GM10266 (cell line): ENCODE measurements around the gene FOXN3.
A peak's percentile ranks its signal among the peaks of the same experiment; 100 is the strongest.

Source experiments
- DNase-seq: peaks from one replicate; pipeline ENCODE4 v3.0.0; 2012; ENCODE audit errors: extremely low spot score
- TF ChIP-seq, protein P1 (sequence below): IDR thresholded peaks from 2 replicates; pipeline ENCODE4 v1.5.1; 2012; ENCODE audit warnings: mild to moderate bottlenecking, low read depth; ENCODE audit not compliant: control insufficient read depth, insufficient read depth; ENCODE audit errors: missing control alignments

FOXN3 gene

DNA sequence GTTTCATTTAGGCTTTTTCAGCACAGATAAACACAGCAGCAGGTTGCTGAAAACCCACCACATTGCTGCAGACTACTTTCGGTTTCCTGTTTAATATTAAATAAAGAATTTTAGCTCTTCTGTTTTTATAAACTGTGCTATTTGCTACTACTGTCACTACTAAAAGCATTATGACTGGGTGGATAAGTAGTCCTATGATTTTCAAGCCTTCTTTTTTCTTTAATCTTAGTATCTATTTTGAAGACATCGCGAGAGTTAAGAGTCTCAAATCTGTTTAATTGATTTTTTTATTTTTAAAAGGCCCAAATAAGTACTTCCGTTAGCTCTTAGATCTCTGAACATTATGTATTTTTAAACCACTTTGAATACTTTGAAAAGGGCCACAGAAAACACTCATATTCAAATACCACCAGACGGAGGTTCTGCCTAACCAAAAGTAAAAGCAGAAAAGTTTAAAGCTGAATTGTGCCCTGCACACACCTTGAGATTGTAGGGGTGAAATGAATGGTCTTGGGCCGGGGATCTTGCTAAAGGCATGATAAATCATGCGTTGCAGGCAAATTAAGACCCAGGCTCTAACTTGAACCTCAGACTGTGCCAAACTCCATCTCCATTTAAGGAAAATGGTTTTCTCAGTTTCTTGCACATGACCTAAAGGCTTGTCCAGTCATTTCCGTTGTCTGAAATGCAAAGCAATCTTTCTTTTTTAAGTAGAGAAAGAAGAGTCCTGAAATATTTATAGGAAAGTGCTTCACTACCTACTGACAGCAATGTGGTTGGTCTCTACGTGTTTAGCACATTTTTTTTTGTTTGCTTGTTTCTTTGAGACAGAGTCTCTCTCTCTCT, 13.6 kb upstream of the FOXN3 start:
- TF ChIP-seq, protein P1, sequence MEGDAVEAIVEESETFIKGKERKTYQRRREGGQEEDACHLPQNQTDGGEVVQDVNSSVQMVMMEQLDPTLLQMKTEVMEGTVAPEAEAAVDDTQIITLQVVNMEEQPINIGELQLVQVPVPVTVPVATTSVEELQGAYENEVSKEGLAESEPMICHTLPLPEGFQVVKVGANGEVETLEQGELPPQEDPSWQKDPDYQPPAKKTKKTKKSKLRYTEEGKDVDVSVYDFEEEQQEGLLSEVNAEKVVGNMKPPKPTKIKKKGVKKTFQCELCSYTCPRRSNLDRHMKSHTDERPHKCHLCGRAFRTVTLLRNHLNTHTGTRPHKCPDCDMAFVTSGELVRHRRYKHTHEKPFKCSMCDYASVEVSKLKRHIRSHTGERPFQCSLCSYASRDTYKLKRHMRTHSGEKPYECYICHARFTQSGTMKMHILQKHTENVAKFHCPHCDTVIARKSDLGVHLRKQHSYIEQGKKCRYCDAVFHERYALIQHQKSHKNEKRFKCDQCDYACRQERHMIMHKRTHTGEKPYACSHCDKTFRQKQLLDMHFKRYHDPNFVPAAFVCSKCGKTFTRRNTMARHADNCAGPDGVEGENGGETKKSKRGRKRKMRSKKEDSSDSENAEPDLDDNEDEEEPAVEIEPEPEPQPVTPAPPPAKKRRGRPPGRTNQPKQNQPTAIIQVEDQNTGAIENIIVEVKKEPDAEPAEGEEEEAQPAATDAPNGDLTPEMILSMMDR: no peak
- DNase-seq: peak; percentile 80

DNA sequence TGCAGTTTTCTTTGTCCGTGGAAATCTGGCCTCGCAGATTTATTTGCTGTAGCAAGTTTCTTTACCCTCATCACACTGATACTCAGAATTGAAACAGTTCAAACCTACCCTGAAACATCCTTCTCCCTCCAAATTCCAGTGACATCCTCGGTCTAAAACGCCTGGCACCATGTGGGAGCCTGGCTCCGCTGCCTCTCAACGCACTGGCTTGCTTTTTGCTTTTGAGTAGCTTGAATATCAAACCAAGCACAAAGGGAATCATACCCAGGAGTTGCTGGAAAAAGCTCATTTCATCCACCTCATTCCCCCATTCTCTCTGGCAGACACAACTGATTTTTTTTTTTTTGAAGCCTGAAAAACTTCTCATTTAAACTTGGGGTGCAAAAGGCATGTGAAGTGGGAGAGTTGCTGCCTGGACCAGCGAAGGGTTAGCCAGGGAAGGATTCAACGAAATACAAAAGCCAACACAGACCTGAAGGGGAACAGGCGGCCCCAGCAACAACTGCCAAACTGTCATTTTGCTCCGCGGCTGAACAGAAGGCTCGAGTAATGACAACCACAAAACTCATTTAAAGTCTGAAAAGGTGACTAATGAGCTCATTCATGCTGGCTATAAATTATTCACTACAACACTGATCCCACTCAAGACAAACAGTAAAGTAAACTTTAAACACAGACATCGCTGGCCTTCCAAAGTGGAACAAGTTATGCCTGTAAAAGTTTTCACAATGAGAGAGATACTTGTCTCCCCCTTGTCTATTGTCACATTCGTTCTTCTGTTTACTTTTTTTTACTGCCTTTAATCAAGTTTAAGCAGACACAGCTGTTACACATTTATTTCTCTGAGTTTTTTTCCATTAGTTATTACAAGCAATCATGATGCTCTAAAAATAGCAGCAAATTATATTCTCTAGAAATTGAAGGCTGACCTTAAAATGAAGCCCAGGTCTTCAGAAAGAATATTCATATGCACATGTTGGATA, 12.5 kb upstream of the FOXN3 start:
- DNase-seq: no peak
- TF ChIP-seq, protein P1: no peak

DNA sequence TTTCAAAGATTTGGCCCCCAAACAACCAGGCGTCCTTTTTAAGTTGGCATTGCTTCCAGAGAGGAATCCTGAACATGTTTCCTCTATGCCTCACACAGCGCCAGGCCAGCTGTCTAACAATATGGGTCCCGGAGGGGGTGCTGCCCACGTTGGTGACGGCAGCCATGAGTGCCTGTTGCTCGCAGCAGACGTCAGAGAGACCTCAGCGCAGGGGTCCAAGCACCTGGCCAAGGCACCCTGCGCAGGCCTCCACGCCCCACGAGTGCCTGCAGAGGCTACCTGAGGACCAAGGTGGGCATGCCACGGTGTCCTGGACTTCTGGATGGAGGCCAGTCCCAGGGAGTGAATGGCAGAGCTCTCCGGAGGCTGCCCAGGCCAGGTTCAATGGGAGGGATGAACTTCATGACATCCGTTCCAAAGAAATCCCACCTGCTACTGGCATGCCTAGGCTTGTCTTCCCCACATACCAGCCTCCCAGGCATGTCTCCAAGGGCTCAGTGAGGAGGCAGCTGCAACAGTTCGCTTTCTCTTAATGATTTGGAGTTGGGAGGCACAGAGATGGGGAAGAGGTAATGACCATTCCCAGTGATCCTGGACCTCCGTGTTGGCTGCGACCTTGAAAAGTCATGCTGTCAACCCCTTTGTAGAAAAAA, 11.6 kb upstream of the FOXN3 start:
- DNase-seq: no peak
- TF ChIP-seq, protein P1: no peak

DNA sequence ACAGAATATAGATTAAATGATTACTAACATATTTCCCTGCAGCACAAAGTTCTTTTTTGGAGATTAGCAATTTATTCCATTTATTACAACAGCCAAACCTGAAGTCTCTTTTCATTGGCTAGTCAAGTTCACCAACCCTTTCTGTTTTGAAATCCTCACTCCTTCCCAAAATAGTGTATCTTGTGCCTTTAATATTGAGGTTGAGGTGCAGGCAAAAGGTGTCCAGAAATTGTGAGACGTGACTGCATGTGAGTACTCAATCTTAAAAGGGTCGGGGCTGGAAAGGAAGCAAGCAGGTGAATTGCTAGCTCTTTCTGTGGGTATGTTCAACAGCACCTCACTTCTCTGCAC, 11.1 kb upstream of the FOXN3 start:
- TF ChIP-seq, protein P1: no peak
- DNase-seq: no peak

GRCh38 chr14:89427426-89428172, 10.6 kb upstream of the FOXN3 start:
- TF ChIP-seq, protein P1: no peak
- DNase-seq: no peak

- no peak for DNase-seq
- TF ChIP-seq, protein P1: no peak
Measured at GRCh38 chr14:89425931-89426330, 8.9 kb upstream of the FOXN3 start.
